ENCODE measurements around the gene DSCAM. TPM values are rescaled to one million over a fixed set of nuclear protein-coding genes. Genes with fewer than 3 reads are reported as not detected.

The DSCAM gene
- total RNA-seq, 1 experiment from 2014 or later, result not detected

- Histone ChIP-seq H3K4me1 (ENCODE audit: control insufficient read depth in 1 of 2, insufficient read depth in 2 of 2, low read length in 2 of 2) (no peaks in the 10 kb centered on the region), H3K4me2 (ENCODE audit: low read length) (no peak overlapping the region), H3K27ac (ENCODE audit: low read depth, low read length) (no peak overlapping the region), H3K27me3 (ENCODE audit: insufficient read depth, low read length) (no peaks in the 10 kb centered on the region), H3K9me3 (ENCODE audit: control insufficient read depth in 1 of 2, insufficient read depth in 1 of 2, low read depth in 1 of 2, low read length in 2 of 2) (peaks cover 24 to 28% of the 10 kb centered on the region in 2 experiments; a peak in 2 of 4 replicates), H4K20me1 (ENCODE audit: insufficient read depth) (no peaks in the 10 kb centered on the region), H3K9ac (ENCODE audit: low read length) (no peak overlapping the region), H3K9me2 (ENCODE audit: insufficient read depth) (no peaks in the 10 kb centered on the region), H3K4me3 (replicated peaks in 1 of 2; ENCODE audit: low read depth in 1 of 2, low read length in 2 of 2) (no peak overlapping the region), H3K36me3 (ENCODE audit: control insufficient read depth in 1 of 2, insufficient read depth in 2 of 2, low read length in 2 of 2) (no peaks in the 10 kb centered on the region), H3K79me2 (ENCODE audit: insufficient read depth, low read length) (no peaks in the 10 kb centered on the region), H2AFZ (ENCODE audit: low read depth, low read length, poor library complexity, severe bottlenecking) (no peak overlapping the region)
- intact Hi-C loops (cut with micrococcal nuclease), result no loop called here
- ChIA-PET RAD21 (ENCODE audit: low non-redundant PET in 1 of 2, low total read pairs in 2 of 2, uncharacterized antibody in 2 of 2, unreplicated experiment in 2 of 2) (no interaction called here), CTCF (no interaction called here), POLR2A (no interaction called here)
- ATAC-seq, result no peak
- DNase-seq (ENCODE audit: low read depth, low spot score), result no peak
- TF ChIP-seq FOSL1 (IDR thresholded peaks at IDR 0.05; ENCODE audit: low read depth) (no peak), CBX3 (IDR thresholded peaks at IDR 0.05; ENCODE audit: low read depth) (no peak), ZFX (IDR thresholded peaks at IDR 0.05) (no peak), EZH2 (IDR thresholded peaks at IDR 0.05) (no peak), SP1 (IDR thresholded peaks at IDR 0.05; ENCODE audit: low read depth) (no peak), MAX (IDR thresholded peaks at IDR 0.05) (no peak), ELF1 (IDR thresholded peaks at IDR 0.05; ENCODE audit: borderline replicate concordance, low read depth) (no peak)
- BruUV-seq (replicated peaks), result no TSS peak
Observed at GRCh38 chr21:40422896-40423635, 423.9 kb downstream of the DSCAM start.

GRCh38 chr21:40421121-40421520 lies 425.8 kb downstream of the DSCAM start:
- ChIA-PET CTCF (no interaction called here), RAD21 (ENCODE audit: low non-redundant PET in 1 of 2, low total read pairs in 2 of 2, uncharacterized antibody in 2 of 2, unreplicated experiment in 2 of 2) (no interaction called here), POLR2A (no interaction called here)
- Histone ChIP-seq H3K36me3 (ENCODE audit: control insufficient read depth in 1 of 2, insufficient read depth in 2 of 2, low read length in 2 of 2) (no peaks in the 10 kb centered on the region), H3K9ac (ENCODE audit: low read length) (no peak overlapping the region), H3K9me3 (ENCODE audit: control insufficient read depth in 1 of 2, insufficient read depth in 1 of 2, low read depth in 1 of 2, low read length in 2 of 2) (peaks cover 21 to 24% of the 10 kb centered on the region in 2 experiments; a peak in 2 of 4 replicates), H3K79me2 (ENCODE audit: insufficient read depth, low read length) (no peaks in the 10 kb centered on the region), H2AFZ (ENCODE audit: low read depth, low read length, poor library complexity, severe bottlenecking) (no peak overlapping the region), H3K27ac (ENCODE audit: low read depth, low read length) (no peak overlapping the region), H4K20me1 (ENCODE audit: insufficient read depth) (no peaks in the 10 kb centered on the region), H3K9me2 (ENCODE audit: insufficient read depth) (no peaks in the 10 kb centered on the region), H3K4me2 (ENCODE audit: low read length) (no peak overlapping the region), H3K4me3 (replicated peaks in 1 of 2; ENCODE audit: low read depth in 1 of 2, low read length in 2 of 2) (no peak overlapping the region), H3K27me3 (ENCODE audit: insufficient read depth, low read length) (no peaks in the 10 kb centered on the region), H3K4me1 (ENCODE audit: control insufficient read depth in 1 of 2, insufficient read depth in 2 of 2, low read length in 2 of 2) (no peaks in the 10 kb centered on the region)
- DNase-seq (ENCODE audit: low read depth, low spot score), result no peak
- ATAC-seq, result no peak
- TF ChIP-seq CBX3 (IDR thresholded peaks at IDR 0.05; ENCODE audit: low read depth) (no peak), EZH2phosphoT487 (IDR thresholded peaks at IDR 0.05; ENCODE audit: borderline replicate concordance) (no peak), TCF7L2 (IDR thresholded peaks at IDR 0.05; ENCODE audit: borderline replicate concordance, extremely low read depth, insufficient read depth, insufficient read length) (no peak), SP1 (IDR thresholded peaks at IDR 0.05; ENCODE audit: low read depth) (no peak), EZH2 (IDR thresholded peaks at IDR 0.05) (no peak), POLR2A (IDR thresholded peaks at IDR 0.05; ENCODE audit: borderline replicate concordance, extremely low read depth, insufficient read depth, insufficient read length) (no peak), FOSL1 (IDR thresholded peaks at IDR 0.05; ENCODE audit: low read depth) (no peak), JUND (IDR thresholded peaks at IDR 0.05) (no peak), REST (IDR thresholded peaks at IDR 0.05; ENCODE audit: low read depth) (no peak), ZNF274 (IDR thresholded peaks at IDR 0.05; ENCODE audit: low read depth, low read length) (no peak), CTCF (IDR thresholded peaks at IDR 0.05 in 2 of 3, conservative IDR thresholded peaks at IDR 0.05 in 1 of 3; ENCODE audit: borderline replicate concordance in 1 of 3, insufficient read depth in 1 of 3, low read depth in 2 of 3, low read length in 2 of 3) (no peak)
- intact Hi-C loops (cut with micrococcal nuclease), result no loop called here
- no TSS peak for BruUV-seq (replicated peaks)

Data from HCT116 (cell line).